Esophagus squamous epithelium (tissue), 4 donors: Measurements from ENCODE around the gene RSF1.

Experiments
- POLR2A ChIP-seq, 4 donors: fragments of 450-650 bp; IDR thresholded peaks; one replicate each; pipeline ENCODE4 v1.6.1; 2017; ENCODE audit warnings: antibody characterized with exemption in 4 of 4, mild to moderate bottlenecking in 4 of 4, moderate library complexity in 3 of 4
- TF ChIP-seq, protein P1 (sequence below), 6 experiments: fragments of 450-650 bp in 4 of 6; fragments of 200-600 bp in 2 of 6; sonication (generic) in 2 of 6; IDR thresholded peaks; one replicate each; pipeline ENCODE4 v1.5.1; 2016 to 2019; ENCODE audit warnings: antibody characterized with exemption in 6 of 6, mild to moderate bottlenecking in 4 of 6, moderate library complexity in 4 of 6

DNA sequence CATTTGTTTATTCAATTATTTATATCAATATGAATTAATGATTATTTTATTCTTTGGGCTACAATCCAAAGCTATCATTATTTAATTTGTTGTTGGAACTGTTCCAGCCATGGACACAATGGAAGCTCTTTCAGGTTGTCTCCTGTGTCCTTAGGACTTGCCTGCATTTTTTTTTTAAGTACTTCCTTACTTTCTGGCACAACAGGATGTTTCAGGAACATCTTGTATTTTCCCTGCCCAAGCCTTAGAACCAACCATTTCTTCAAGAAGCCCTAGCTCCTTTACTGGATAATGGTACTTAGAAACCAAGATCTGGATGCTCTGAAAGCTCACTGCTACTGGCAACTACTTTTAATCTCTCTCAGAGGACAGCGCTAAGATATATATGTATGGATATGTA, 125.1 kb downstream of the RSF1 start:
- TF ChIP-seq, protein P1, sequence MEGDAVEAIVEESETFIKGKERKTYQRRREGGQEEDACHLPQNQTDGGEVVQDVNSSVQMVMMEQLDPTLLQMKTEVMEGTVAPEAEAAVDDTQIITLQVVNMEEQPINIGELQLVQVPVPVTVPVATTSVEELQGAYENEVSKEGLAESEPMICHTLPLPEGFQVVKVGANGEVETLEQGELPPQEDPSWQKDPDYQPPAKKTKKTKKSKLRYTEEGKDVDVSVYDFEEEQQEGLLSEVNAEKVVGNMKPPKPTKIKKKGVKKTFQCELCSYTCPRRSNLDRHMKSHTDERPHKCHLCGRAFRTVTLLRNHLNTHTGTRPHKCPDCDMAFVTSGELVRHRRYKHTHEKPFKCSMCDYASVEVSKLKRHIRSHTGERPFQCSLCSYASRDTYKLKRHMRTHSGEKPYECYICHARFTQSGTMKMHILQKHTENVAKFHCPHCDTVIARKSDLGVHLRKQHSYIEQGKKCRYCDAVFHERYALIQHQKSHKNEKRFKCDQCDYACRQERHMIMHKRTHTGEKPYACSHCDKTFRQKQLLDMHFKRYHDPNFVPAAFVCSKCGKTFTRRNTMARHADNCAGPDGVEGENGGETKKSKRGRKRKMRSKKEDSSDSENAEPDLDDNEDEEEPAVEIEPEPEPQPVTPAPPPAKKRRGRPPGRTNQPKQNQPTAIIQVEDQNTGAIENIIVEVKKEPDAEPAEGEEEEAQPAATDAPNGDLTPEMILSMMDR (IDR thresholded peaks at IDR 0.05) = no peak
- TF ChIP-seq POLR2A (IDR thresholded peaks at IDR 0.05) = no peak
